Activated naive CD8-positive, alpha-beta T cell treated with anti-CD3 and anti-CD28 coated beads, Interleukin-2, amount 50 U/mL, for 24 hours (primary cell): ENCODE results near the gene CAVIN3.

Experiments used
- ATAC-seq: fragments of 150-1000 bp; cut with Tn5 transposase; one replicate; pipeline ENCODE4 v1.10.0; 2021
- DNase-seq: peaks from one replicate; pipeline ENCODE4 v3.0.0; 2021
- H3K27ac Mint-ChIP-seq: one replicate; pipeline ENCODE4 v1.8.0; 2021; ENCODE audit warnings: mild to moderate bottlenecking, mixed read lengths
- H3K27me3 Mint-ChIP-seq: one replicate; pipeline ENCODE4 v1.8.0; 2021; ENCODE audit warnings: mixed read lengths
- H3K36me3 Mint-ChIP-seq: one replicate; pipeline ENCODE4 v1.8.0; 2021; ENCODE audit warnings: low read depth, mixed read lengths
- H3K4me1 Mint-ChIP-seq: one replicate; pipeline ENCODE4 v1.8.0; 2021; ENCODE audit warnings: mixed read lengths
- H3K4me3 Mint-ChIP-seq: one replicate; pipeline ENCODE4 v1.8.0; 2021; ENCODE audit warnings: mild to moderate bottlenecking, moderate library complexity, mixed read lengths
- H3K9me3 Mint-ChIP-seq: one replicate; pipeline ENCODE4 v1.8.0; 2021; ENCODE audit warnings: mixed read lengths

The CAVIN3 gene, protein sequence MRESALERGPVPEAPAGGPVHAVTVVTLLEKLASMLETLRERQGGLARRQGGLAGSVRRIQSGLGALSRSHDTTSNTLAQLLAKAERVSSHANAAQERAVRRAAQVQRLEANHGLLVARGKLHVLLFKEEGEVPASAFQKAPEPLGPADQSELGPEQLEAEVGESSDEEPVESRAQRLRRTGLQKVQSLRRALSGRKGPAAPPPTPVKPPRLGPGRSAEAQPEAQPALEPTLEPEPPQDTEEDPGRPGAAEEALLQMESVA

DNA sequence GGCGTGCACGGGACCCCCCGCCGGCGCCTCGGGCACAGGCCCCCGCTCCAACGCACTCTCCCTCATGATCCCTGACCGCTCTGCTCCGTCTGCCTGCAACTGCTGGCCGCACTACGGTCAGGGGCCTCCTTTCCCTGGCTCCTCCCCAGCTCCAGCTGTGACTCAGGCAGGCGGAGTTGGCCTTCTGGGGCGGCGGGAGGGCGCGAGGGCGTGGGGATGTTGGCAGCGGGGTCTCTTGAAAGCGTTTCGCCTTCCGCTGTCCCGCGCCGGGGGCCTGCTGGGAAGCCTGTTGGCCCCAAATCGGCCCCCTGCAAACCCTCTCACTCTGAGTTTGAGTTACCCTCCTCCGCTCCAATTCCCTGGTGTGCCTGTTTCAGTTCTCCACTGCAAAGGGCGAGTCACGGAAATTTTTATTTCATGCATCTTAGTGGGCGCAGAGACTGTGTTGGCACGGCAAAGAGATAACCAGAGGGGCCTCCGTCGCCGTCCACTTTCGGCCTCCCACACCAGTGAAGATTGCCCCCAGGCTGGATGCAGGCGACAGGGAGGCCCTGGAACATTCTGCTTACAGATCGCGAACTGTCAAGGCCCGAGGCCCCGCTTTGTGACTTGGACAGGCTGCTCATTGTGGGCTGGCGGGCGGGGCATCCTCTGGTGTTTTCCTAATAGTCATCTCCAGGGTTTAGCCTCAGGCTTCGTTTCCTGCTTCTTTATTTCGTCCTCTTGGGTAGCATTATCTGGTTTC is at the start of gene CAVIN3:
TSS of gene CAVIN3 (minus strand) at position 91 of the 745 bp plus-strand sequence. CDS start at position 66, 25 bp downstream.
- Mint-ChIP-seq H3K9me3 (no peaks in the 10 kb centered on the region), H3K27ac (peak within 1 kb of the TSS; percentile 99), H3K36me3 (peaks cover 15% of the 10 kb centered on the region), H3K4me1 (peaks cover 57% of the 10 kb centered on the region), H3K27me3 (peaks cover 35% of the 10 kb centered on the region), H3K4me3 (peak within 1 kb of the TSS; percentile 84)
- peak; percentile 86 for DNase-seq
- ATAC-seq, result peak; percentile 74

DNA sequence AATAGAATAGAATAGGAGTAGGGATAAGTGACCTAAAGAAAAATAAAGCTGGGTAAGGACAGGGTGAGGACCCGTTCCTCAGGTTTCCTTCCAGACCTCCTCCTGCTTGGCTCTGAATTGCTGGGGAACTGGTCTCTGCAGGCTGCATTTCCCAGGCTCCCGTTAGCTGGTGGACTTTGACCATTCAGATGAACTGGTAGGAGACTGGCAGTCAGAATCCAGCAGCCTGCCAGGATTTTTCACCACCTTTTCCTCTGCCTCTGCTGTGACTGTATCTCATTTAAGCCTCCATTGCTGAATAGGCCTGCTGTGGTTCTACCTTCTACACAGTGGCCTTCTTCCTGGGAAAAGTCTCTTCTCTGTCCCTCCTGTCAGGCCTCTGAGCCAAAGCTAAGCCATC is 45.4 kb upstream of the CAVIN3 start:
- Mint-ChIP-seq H3K9me3 (no peaks in the 10 kb centered on the region), H3K27me3 (no peaks in the 10 kb centered on the region), H3K36me3 (no peaks in the 10 kb centered on the region), H3K4me1 (peaks cover 3% of the 10 kb centered on the region), H3K27ac (no peak overlapping the region), H3K4me3 (no peak overlapping the region)
- DNase-seq (no peak), ATAC-seq (no peak)

DNA sequence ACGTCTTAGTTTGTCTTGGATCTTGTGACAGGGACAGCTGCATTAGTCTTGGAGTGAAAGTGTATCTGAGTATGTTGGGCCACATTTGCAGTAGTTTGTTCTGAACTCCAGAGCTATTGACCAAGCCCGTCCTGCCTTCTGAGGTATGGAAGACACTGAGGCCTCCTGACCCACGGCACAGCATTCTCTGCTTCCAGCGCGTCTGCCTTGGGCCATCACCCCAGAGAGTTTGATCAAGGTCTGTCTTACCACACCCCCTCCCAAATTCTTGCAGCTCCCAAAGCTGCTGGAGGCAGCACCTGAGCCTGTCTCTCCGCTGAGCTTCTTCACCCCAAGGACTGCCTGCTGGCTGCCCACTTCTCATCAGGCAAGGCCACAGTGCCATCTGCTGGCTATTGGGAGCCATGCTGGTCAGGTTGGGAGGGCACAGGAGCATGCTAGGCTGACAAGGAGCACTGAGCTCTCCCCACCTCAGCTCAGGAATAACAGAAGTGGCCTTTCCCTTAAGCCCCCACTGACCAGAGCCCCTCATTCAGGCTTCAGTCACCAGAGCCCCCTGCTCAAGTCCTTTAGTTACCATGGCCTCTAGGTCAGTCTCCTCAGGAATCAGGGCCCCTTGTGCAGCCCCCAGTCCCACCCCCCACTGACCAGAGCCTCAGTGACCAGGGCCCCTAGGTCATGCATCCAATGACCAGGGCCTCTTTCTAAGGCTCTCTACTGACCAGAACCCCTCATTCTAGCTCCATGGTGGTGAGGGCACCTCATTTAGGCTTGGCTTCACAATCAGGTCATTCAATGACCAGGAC is 42.8 kb upstream of the CAVIN3 start:
- ATAC-seq (peak; percentile 93), DNase-seq (peak; percentile 76)
- Mint-ChIP-seq H3K27me3 (no peaks in the 10 kb centered on the region), H3K9me3 (no peaks in the 10 kb centered on the region), H3K4me1 (peaks cover 6% of the 10 kb centered on the region), H3K36me3 (no peaks in the 10 kb centered on the region), H3K4me3 (no peak overlapping the region), H3K27ac (no peak overlapping the region)

DNA sequence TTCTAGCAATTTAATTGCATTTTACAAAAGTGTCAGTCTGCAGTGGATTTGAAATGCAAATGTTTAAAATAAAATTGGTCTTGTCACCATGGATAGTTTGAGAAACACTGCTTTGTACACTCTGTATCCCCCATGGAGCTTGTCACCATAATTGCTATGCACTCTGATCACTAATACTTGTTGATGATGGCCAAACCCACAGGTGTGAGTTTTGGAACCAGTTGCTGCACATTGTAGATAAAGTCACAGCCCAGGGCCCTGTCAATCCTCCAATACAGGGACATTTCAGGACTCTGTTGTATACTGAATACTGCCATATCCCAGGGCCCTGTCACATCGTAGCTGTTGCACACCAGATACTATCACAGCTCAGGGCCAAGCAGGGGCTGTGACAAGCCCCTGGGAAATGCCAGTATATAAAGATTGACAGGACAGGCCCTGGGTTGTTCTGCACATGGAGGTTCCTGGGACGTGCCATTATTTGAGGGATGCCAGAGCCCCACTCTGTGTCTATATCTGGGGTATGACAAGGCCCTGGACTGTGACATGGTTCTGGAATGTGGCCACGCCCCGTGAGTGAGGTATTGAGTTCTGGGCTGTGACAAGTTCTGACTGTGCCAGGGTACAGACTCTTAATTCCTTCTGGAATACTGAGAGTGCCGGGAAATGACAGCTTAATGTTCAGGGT is 42.0 kb upstream of the CAVIN3 start:
- H3K9me3 Mint-ChIP-seq, result no peaks in the 10 kb centered on the region
- no peak for DNase-seq
- H3K27me3 Mint-ChIP-seq, result no peaks in the 10 kb centered on the region
- H3K4me1 Mint-ChIP-seq, result peaks cover 14% of the 10 kb centered on the region
- H3K27ac Mint-ChIP-seq, result no peak overlapping the region
- H3K36me3 Mint-ChIP-seq, result no peaks in the 10 kb centered on the region
- no peak for ATAC-seq
- no peak overlapping the region for H3K4me3 Mint-ChIP-seq

DNA sequence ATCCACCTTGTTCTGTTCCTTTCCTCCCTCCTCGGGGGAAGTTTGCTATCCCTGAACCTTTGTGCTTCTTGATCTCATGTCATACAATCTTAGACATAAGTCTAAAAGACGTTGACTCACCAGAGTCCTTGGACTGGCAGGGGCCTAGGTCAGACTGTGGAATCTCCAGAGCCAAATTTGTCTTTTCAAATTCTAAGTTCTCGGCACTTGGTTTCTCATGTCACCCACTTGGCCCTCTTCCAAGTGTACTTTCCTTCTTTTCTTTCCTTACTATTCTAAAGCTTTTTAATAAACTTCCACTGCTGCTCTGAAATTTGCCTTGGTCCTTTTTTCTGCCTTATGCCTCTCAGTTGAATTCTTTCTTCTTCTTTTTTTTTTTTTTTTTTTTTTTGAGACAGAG is 39.9 kb upstream of the CAVIN3 start:
- Mint-ChIP-seq H3K27ac (peak overlapping the region; percentile 1), H3K4me3 (no peak overlapping the region), H3K9me3 (no peaks in the 10 kb centered on the region), H3K4me1 (peaks cover 26% of the 10 kb centered on the region), H3K36me3 (no peaks in the 10 kb centered on the region), H3K27me3 (no peaks in the 10 kb centered on the region)
- no peak for DNase-seq
- no peak for ATAC-seq

DNA sequence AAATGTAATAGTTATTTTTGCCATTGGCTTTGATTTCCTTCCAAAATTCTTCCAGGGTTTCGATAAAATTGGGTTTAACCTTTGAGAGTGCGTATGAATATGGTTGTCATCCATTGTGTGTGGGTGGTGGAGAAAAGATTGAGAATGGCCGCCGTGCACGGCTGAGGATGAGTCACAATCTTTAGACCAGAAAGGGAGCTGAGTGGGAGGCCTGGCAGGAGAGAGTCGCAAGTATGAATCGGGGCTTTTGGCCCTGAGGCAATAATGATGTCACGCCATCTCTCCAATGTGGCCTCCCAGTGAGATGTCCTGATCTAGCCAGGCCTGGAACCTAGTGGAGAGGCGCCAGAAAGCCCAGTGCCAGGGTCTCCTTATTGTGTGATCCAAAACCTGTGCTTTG is 36.9 kb upstream of the CAVIN3 start:
- DNase-seq (peak; percentile 63), ATAC-seq (peak; percentile 90)
- H3K4me3 Mint-ChIP-seq, result peak overlapping the region; percentile 21
- H3K27me3 Mint-ChIP-seq, result no peaks in the 10 kb centered on the region
- H3K27ac Mint-ChIP-seq, result peak overlapping the region; percentile 36
- H3K36me3 Mint-ChIP-seq, result no peaks in the 10 kb centered on the region
- H3K4me1 Mint-ChIP-seq, result peaks cover 39% of the 10 kb centered on the region
- H3K9me3 Mint-ChIP-seq, result no peaks in the 10 kb centered on the region

DNA sequence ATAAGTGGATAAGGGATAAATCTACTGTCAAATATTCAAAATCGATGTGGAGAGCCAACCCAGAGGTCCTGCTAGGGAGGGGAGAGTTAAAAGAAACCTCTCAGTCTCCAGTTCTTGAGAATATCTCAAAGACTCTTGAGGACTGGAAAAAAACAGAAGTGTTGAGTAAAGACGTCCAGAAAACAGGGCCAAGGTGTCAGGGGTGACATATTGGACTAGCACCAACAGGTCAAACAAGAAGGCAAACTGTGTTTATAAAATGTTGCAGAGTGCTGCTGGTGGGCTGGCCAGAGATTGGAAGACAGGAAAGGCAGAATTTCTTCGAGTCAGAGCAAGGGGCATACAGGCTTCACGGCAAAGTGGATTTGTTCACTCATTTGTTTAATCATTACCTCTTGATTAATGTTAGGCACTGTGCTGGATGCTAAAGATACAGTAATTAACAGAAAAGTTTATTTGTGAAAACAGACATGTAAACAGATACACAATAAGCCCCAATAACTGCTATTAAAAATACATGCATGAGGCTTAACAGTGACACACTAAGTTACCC is 36.3 kb upstream of the CAVIN3 start:
- H3K27ac Mint-ChIP-seq, result peak overlapping the region; percentile 36
- ATAC-seq (no peak), DNase-seq (no peak)
- no peaks in the 10 kb centered on the region for H3K36me3 Mint-ChIP-seq
- H3K9me3 Mint-ChIP-seq, result no peaks in the 10 kb centered on the region
- H3K4me3 Mint-ChIP-seq, result no peak overlapping the region
- peaks cover 46% of the 10 kb centered on the region for H3K4me1 Mint-ChIP-seq
- H3K27me3 Mint-ChIP-seq, result no peaks in the 10 kb centered on the region

DNA sequence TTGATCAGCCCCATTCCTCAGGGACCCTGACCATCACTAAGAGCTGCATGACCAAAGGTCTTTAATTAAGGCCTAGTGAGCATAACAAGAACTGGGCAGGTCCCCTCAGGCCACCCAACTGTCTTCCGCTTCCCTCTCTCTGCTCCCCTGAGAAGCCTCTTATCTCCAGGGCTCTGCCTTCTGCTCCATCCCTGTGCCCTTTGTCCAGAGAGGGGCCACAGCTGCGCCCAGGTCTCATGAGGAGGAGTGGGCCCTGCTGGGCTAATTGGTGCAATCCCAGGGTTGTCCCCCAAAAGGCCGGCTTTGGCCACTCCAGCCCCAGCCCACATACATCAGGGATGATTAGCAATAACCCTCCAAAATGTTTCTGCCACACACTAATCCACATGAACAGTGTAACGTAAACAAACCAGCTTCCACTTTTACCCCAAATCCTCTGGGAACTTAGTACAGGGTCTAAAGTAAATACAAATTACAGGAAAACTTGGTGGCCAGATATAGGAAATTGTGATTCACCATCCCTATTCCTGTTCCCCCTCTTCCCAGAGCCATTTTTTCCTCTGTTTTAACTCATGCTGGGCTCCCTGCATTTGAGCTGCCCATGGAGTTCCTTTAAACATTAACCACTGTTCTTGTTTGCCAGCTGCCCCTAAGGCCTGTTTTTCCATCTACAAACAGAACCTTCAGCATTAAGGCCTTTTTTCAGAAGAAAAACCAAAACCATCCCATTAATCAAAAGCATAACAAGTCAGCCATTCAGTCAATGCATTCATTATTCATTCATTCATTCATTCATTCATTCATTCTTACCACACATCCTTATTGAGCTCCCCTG is 34.6 kb upstream of the CAVIN3 start:
- Mint-ChIP-seq H3K27ac (no peak overlapping the region), H3K4me1 (peaks cover 52% of the 10 kb centered on the region), H3K9me3 (no peaks in the 10 kb centered on the region), H3K27me3 (no peaks in the 10 kb centered on the region), H3K4me3 (no peak overlapping the region), H3K36me3 (no peaks in the 10 kb centered on the region)
- ATAC-seq (no peak), DNase-seq (no peak)

DNA sequence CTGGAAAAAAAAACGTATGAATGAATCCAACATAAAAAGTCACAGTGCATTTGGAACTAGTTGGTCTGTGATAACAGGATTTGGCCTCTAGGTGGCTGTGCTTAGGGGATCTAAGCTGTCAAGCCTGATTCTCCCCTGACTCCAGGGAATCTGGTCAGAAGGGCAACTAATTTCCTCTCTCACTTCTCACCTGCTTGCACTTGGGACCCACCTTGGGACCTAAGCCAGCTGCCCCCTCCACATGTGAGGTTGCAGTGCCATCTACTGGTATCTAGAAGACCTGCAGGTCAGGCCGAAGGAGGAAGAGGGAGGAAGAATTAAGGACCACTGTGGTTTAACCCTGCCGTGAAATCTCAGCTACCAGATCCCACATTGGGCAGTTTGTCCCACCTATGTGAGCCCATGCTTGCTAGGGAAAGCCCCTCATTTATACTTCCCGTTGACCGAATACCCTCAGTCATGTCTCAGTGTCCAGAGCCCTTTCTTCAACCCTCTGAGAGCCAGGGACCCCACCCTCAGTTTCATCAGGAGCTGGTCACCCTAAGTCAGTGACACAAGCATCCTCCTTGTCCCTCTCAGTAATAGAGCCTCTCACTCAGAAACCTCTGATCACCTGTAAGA is 33.2 kb upstream of the CAVIN3 start:
- ATAC-seq (peak; percentile 23), DNase-seq (peak; percentile 65)
- peaks cover 52% of the 10 kb centered on the region for H3K4me1 Mint-ChIP-seq
- H3K36me3 Mint-ChIP-seq, result no peaks in the 10 kb centered on the region
- no peaks in the 10 kb centered on the region for H3K27me3 Mint-ChIP-seq
- no peaks in the 10 kb centered on the region for H3K9me3 Mint-ChIP-seq
- no peak overlapping the region for H3K4me3 Mint-ChIP-seq
- H3K27ac Mint-ChIP-seq, result peak overlapping the region; percentile 48

DNA sequence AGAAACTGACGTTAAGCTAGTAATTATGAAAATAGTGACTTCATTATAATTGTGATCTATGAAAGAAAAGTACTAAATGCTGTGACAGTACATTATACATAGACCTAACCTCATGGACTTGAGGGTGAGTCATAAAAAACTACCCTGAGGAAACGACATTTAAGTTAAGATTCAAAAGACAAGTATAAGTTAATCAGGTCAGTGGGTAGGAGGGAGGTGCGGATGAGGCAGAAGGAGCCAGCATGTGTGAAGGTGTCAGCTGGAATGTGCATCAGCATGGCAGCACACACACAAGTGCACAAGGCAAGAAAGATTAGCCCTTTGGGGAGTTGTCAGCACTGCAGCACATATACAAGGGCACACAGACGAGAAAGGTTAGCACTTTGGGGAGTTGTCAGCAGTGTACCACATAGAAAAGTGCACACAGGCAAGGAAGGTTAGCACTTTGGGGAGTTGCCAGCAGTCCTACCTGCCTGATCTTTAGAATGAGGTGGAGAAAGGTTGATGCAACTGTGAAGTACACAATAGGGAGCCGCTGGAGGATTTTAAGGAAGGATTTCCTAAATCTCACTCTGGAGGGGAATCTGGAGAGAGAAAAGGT is 31.6 kb upstream of the CAVIN3 start:
- DNase-seq, result peak; percentile 39
- peak overlapping the region; percentile 55 for H3K27ac Mint-ChIP-seq
- peak; percentile 94 for ATAC-seq
- no peaks in the 10 kb centered on the region for H3K27me3 Mint-ChIP-seq
- peak overlapping the region; percentile 1 for H3K4me3 Mint-ChIP-seq
- no peaks in the 10 kb centered on the region for H3K9me3 Mint-ChIP-seq
- H3K4me1 Mint-ChIP-seq, result peaks cover 37% of the 10 kb centered on the region
- no peaks in the 10 kb centered on the region for H3K36me3 Mint-ChIP-seq

DNA sequence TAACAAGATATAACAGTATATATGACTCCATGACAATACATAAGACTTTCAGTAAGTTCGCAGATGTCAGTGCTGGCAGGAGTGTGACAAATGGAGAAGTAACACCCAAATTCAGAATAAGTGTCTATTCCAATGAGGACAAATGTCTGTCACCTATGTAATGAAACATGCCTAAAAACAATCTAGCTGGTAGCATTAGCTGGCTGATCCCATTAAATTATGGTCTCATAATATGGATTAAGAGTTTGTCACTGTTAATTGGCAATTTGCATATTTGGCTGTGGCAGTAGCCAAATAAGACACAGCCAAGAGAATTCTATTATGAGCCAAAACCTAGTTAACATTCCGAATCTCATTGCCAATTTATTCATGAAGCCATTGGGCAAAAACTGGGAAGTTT is 30.2 kb upstream of the CAVIN3 start:
- H3K9me3 Mint-ChIP-seq, result no peaks in the 10 kb centered on the region
- H3K27ac Mint-ChIP-seq, result no peak overlapping the region
- H3K27me3 Mint-ChIP-seq, result no peaks in the 10 kb centered on the region
- ATAC-seq, result no peak
- no peak for DNase-seq
- no peaks in the 10 kb centered on the region for H3K36me3 Mint-ChIP-seq
- no peak overlapping the region for H3K4me3 Mint-ChIP-seq
- peaks cover 29% of the 10 kb centered on the region for H3K4me1 Mint-ChIP-seq

DNA sequence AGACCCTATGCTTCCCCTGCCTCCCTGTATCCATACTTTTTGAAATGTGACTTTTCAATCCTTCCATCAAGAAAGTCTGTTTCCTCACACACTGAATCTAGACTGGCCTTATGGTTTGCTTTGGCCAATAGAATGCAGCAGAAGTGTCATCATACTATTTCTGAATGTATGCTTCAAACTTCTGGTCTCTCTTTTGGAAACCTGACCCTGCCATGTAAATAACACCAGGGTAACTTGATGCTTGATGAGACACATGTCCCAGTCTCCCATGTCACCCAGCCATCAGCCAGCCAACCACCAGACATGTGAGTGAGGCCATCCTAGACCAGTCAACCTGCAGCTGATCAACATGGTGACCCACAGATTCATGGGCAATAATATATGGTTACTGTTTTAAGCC is 29.7 kb upstream of the CAVIN3 start:
- DNase-seq (no peak), ATAC-seq (no peak)
- Mint-ChIP-seq H3K36me3 (no peaks in the 10 kb centered on the region), H3K27me3 (no peaks in the 10 kb centered on the region), H3K27ac (no peak overlapping the region), H3K9me3 (no peaks in the 10 kb centered on the region), H3K4me1 (peaks cover 29% of the 10 kb centered on the region), H3K4me3 (no peak overlapping the region)

DNA sequence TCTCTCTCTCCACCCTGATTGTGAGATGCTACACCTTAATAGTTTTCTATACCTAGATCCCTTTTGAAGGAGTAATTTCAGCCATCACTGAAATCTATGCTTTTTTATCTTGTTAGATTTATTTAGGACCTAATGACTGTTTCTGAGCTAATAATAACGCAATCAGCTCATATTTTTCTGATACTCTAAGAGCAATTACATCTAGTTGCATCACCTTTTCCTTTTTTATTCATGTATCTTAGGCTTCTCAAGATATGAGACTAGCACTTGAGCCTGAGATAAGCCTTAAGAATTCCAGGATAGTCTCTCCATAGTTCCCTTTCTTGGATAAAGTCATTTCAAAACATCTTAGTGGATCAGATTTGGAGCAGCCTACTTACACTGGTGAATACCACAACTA is 25.1 kb upstream of the CAVIN3 start:
- ATAC-seq, result no peak
- Mint-ChIP-seq H3K36me3 (no peaks in the 10 kb centered on the region), H3K9me3 (no peaks in the 10 kb centered on the region), H3K4me3 (no peak overlapping the region), H3K27ac (no peak overlapping the region), H3K27me3 (peaks cover 2% of the 10 kb centered on the region), H3K4me1 (no peaks in the 10 kb centered on the region)
- DNase-seq, result no peak
